Measurements from ENCODE around the gene CTNNA3. TPM values are rescaled to one million over a fixed set of nuclear protein-coding genes. Genes with fewer than 3 reads are reported as not detected.
A peak's percentile ranks its signal among the peaks of the same experiment; 100 is the strongest.

CTNNA3 gene
- total RNA-seq, 6 experiments from 2014 or later: 0.19 to 3.6 (median 1.2) TPM

GRCh38 chr10:67296926-67297325 lies 399.1 kb downstream of the CTNNA3 start:
- Histone ChIP-seq H3K27ac (no peak overlapping the region), H3K4me3 (no peak overlapping the region), H3K36me3 (no peaks in the 10 kb centered on the region), H3K27me3 (no peaks in the 10 kb centered on the region), H3K4me1 (no peaks in the 10 kb centered on the region), H3K9me3 (no peaks in the 10 kb centered on the region)
- WGBS (ENCODE audit: insufficient coverage, low coverage, low lambda C conversion rate, missing lambda C conversion rate): 80% methylated on average over 2 of the region's 2 CpGs
- DNase-seq (no peak), ATAC-seq (no peak)
- TF ChIP-seq CTCF (IDR thresholded peaks at IDR 0.05): no peak
- TF ChIP-seq POLR2A (IDR thresholded peaks at IDR 0.05): no peak
- intact Hi-C loops (cut with DNase I): no loop called here

- DNase-seq (peak; percentile 33 to 81 (median 54)), ATAC-seq (peak; percentile 96 to 100 (median 98))
- H3K9me3 ChIP-seq: no peaks in the 10 kb centered on the region
- 42% methylated on average over 3 of the region's 3 CpGs for WGBS (ENCODE audit: insufficient coverage, low coverage, low lambda C conversion rate, missing lambda C conversion rate)
- TF ChIP-seq POLR2A (IDR thresholded peaks at IDR 0.05) (no peak), CTCF (IDR thresholded peaks at IDR 0.05) (no peak)
- no peaks in the 10 kb centered on the region for H3K36me3 ChIP-seq
- peaks cover 0 to 19% (median 3%) of the 10 kb centered on the region in 4 donors for H3K4me1 ChIP-seq
- H3K27ac ChIP-seq: peak overlapping the region in 2 of 3 donors; percentile 53 to 81
- H3K4me3 ChIP-seq: peak overlapping the region in 1 of 3 donors; percentile 17
- H3K27me3 ChIP-seq: no peaks in the 10 kb centered on the region
- intact Hi-C loops (cut with DNase I): no loop called here
These were observed 407.1 kb downstream of the CTNNA3 start for GRCh38 chr10:67288688-67289410.

GRCh38 chr10:67284589-67284988 lies 411.4 kb downstream of the CTNNA3 start:
- no peak for ATAC-seq
- 33% methylated on average over 1 of the region's 1 CpG for WGBS (ENCODE audit: insufficient coverage, low coverage, low lambda C conversion rate, missing lambda C conversion rate)
- peaks cover 0 to 19% (median 3%) of the 10 kb centered on the region in 4 donors for H3K4me1 ChIP-seq
- no peaks in the 10 kb centered on the region for H3K36me3 ChIP-seq
- intact Hi-C loops (cut with DNase I): no loop called here
- DNase-seq: no peak
- no peak overlapping the region for H3K4me3 ChIP-seq
- H3K27me3 ChIP-seq: no peaks in the 10 kb centered on the region
- H3K27ac ChIP-seq: no peak overlapping the region
- TF ChIP-seq POLR2A (IDR thresholded peaks at IDR 0.05) (no peak), CTCF (IDR thresholded peaks at IDR 0.05) (peak in 2 of 4 donors; percentile 18 to 23)
- H3K9me3 ChIP-seq: no peaks in the 10 kb centered on the region

DNA sequence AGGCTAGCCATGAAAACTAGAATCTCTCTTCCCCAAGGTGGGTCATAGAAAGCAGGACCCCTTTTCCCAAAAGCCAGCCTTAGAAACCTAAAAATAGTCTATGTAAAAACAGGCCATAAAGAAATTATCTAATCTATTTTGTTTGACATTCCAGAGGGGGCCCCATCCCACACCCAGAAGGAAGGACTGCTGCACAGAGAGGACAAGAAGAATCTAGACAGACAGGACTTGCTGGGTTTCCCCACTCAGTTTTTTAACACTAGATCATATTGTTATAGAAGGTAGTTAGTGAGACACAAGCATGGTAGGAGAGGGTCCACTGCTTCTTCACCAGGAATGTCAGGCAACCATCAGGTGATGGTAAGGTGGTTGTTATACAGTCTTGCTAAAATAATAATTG lies 413.1 kb downstream of the CTNNA3 start:
- Histone ChIP-seq H3K9me3 (no peaks in the 10 kb centered on the region), H3K36me3 (no peaks in the 10 kb centered on the region), H3K4me1 (peaks cover 0 to 6% (median 0%) of the 10 kb centered on the region in 4 donors), H3K27me3 (no peaks in the 10 kb centered on the region), H3K4me3 (no peak overlapping the region), H3K27ac (no peak overlapping the region)
- DNase-seq: no peak
- intact Hi-C loops (cut with DNase I): no loop called here
- ATAC-seq: no peak
- no peak for TF ChIP-seq CTCF (IDR thresholded peaks at IDR 0.05)
- no peak for TF ChIP-seq POLR2A (IDR thresholded peaks at IDR 0.05)

Data from right lobe of liver (tissue), 6 donors.